ENCODE measurements around the gene GPR75. TPM values are rescaled to one million over a fixed set of nuclear protein-coding genes. Genes with fewer than 3 reads are reported as not detected.

Gene GPR75
- total and polyA plus RNA-seq, 2 experiments from 2014 or later, result 0.34 to 4.1 TPM

- H3K4me2 ChIP-seq, result no peak overlapping the region
- no peaks in the 10 kb centered on the region for H3F3A ChIP-seq (replicated peaks; ENCODE audit: low read depth)
- H3K27ac ChIP-seq (ENCODE audit: low read depth), result no peak overlapping the region
- no peak for TF ChIP-seq NANOG (IDR thresholded peaks at IDR 0.05; ENCODE audit: borderline replicate concordance)
- no peak for TF ChIP-seq REST (IDR thresholded peaks at IDR 0.05; ENCODE audit: unreplicated experiment)
- TF ChIP-seq POLR2AphosphoS5 (IDR thresholded peaks at IDR 0.05; ENCODE audit: low read depth), result no peak
- TF ChIP-seq ZNF331 (CRISPR knock-in tag; IDR thresholded peaks at IDR 0.05; ENCODE audit: low read depth), result no peak
- TF ChIP-seq CTCF (conservative IDR thresholded peaks at IDR 0.05; ENCODE audit: low read depth in 2 of 2), result no peak
- no peak for TF ChIP-seq ZNF462 (CRISPR knock-in tag; IDR thresholded peaks at IDR 0.05)
- TF ChIP-seq ETS1 (IDR thresholded peaks at IDR 0.05), result no peak
- no peak for TF ChIP-seq EZH2 (IDR thresholded peaks at IDR 0.05; ENCODE audit: low read depth, unreplicated experiment)
- no peak for TF ChIP-seq ZNF114 (CRISPR knock-in tag; IDR thresholded peaks at IDR 0.05)
- no peak for TF ChIP-seq CREB1 (CRISPR knock-in tag; IDR thresholded peaks at IDR 0.05; ENCODE audit: low read depth)
- no peak for TF ChIP-seq STAT1 (IDR thresholded peaks at IDR 0.05; ENCODE audit: unreplicated experiment)
- TF ChIP-seq JUNB (IDR thresholded peaks at IDR 0.05; ENCODE audit: unreplicated experiment), result no peak
- TF ChIP-seq EZH2phosphoT487 (IDR thresholded peaks at IDR 0.05; ENCODE audit: unreplicated experiment), result no peak
- H3K4me3 ChIP-seq, result no peak overlapping the region
- no peaks in the 10 kb centered on the region for H3K36me3 ChIP-seq (ENCODE audit: insufficient read depth)
- DNase-seq (ENCODE audit: low spot score) (no peak), ATAC-seq (no peak)
- no peak overlapping the region for H3K4me3 Mint-ChIP-seq
- H3K9me3 Mint-ChIP-seq, result no peaks in the 10 kb centered on the region
- H4K20me1 ChIP-seq (replicated peaks; ENCODE audit: insufficient read depth), result no peaks in the 10 kb centered on the region
- H3K36me3 Mint-ChIP-seq (ENCODE audit: low read depth), result peaks cover 11% of the 10 kb centered on the region; the same call in 1 of the 3 replicates
- no peaks in the 10 kb centered on the region for H3K27me3 Mint-ChIP-seq (ENCODE audit: insufficient read depth, low read depth, poor library complexity)
- H3K4me1 ChIP-seq (ENCODE audit: insufficient read depth), result peaks cover 13% of the 10 kb centered on the region; the same call in 1 of the 2 replicates
- no peaks in the 10 kb centered on the region for H3K27me3 ChIP-seq (ENCODE audit: insufficient read depth)
- H3K4me1 Mint-ChIP-seq, result peaks cover 11% of the 10 kb centered on the region
- no peak overlapping the region for H3K27ac Mint-ChIP-seq
- H3K9me2 ChIP-seq (ENCODE audit: insufficient read depth), result no peaks in the 10 kb centered on the region
- no peak overlapping the region for H2AFZ ChIP-seq
- no peaks in the 10 kb centered on the region for H3K79me2 ChIP-seq (replicated peaks; ENCODE audit: insufficient read depth)
Observed at GRCh38 chr2:53854678-53855077, 5.1 kb downstream of the GPR75 start.

All from GM23338 (cell line).